HL-60 (cell line): ENCODE results near the gene NRF1.

Experiments used
- DNase-seq, 2 experiments: peaks; one replicate each; pipeline ENCODE4 v3.0.0-alpha.2; 2010 to 2020; ENCODE audit warnings: low read depth in 1 of 2, low spot score in 1 of 2
- H3K27ac ChIP-seq: fragments of 250-450 bp; sonication (Bioruptor Pico); replicated peaks from 2 replicates; pipeline ENCODE4 v1.5.1; 2020; ENCODE audit warnings: mild to moderate bottlenecking, moderate library complexity
- H3K27me3 ChIP-seq: fragments of 250-450 bp; sonication (Bioruptor Pico); 2 replicates; pipeline ENCODE4 v1.5.1; 2021; ENCODE audit warnings: mild to moderate bottlenecking, moderate library complexity; ENCODE audit not compliant: insufficient read depth, poor library complexity, severe bottlenecking
- H3K4me3 ChIP-seq: replicated peaks from 2 replicates; pipeline ENCODE4 v1.5.1; 2011; ENCODE audit warnings: mild to moderate bottlenecking, control low read depth, low read length; ENCODE audit not compliant: insufficient read depth
- GABPA ChIP-seq: IDR thresholded peaks from 2 replicates; pipeline ENCODE4 v1.6.1; 2012; ENCODE audit warnings: low read depth
- POLR2AphosphoS5 ChIP-seq: IDR thresholded peaks from 2 replicates; pipeline ENCODE4 v1.6.1; 2012; ENCODE audit warnings: low read depth
- SPI1 ChIP-seq: IDR thresholded peaks from 2 replicates; pipeline ENCODE4 v1.6.1; 2012; ENCODE audit warnings: low read depth, mild to moderate bottlenecking, borderline replicate concordance
- TF ChIP-seq, protein P1 (sequence below): IDR thresholded peaks from one replicate; pipeline ENCODE4 v1.5.1; 2011; ENCODE audit warnings: low read length, control low read depth, inconsistent platforms; ENCODE audit not compliant: insufficient read depth
- TF ChIP-seq, protein P2 (sequence below): IDR thresholded peaks from 2 replicates; pipeline ENCODE4 v1.6.1; 2012; ENCODE audit warnings: low read depth; ENCODE audit not compliant: insufficient replicate concordance

NRF1 gene

DNA sequence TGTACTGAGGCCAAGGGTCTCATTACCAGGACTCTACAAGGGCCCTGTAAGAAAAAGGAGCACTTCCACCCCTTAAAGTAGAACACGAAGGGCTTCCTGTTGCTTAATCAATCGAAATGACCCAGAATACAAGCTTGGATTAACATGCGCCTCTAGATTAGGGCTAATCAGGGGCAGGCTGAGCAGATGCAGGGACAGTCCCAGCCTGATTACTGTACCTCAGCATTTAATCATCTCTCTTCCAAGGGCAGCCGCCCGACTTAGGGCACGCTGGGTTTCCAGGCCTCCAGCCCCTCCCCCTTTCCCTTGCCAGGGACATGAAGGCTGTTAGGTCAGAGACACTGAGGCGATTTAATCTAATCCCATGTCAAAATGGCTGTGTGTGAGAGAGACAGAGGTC is 138.6 kb downstream of the NRF1 start:
- no peak for DNase-seq
- H3K27me3 ChIP-seq: no peaks in the 10 kb centered on the region
- no peak overlapping the region for H3K4me3 ChIP-seq
- TF ChIP-seq, protein P1, sequence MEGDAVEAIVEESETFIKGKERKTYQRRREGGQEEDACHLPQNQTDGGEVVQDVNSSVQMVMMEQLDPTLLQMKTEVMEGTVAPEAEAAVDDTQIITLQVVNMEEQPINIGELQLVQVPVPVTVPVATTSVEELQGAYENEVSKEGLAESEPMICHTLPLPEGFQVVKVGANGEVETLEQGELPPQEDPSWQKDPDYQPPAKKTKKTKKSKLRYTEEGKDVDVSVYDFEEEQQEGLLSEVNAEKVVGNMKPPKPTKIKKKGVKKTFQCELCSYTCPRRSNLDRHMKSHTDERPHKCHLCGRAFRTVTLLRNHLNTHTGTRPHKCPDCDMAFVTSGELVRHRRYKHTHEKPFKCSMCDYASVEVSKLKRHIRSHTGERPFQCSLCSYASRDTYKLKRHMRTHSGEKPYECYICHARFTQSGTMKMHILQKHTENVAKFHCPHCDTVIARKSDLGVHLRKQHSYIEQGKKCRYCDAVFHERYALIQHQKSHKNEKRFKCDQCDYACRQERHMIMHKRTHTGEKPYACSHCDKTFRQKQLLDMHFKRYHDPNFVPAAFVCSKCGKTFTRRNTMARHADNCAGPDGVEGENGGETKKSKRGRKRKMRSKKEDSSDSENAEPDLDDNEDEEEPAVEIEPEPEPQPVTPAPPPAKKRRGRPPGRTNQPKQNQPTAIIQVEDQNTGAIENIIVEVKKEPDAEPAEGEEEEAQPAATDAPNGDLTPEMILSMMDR: no peak
- no peak for TF ChIP-seq POLR2AphosphoS5
- no peak for TF ChIP-seq SPI1
- TF ChIP-seq GABPA: no peak
- TF ChIP-seq, protein P2, sequence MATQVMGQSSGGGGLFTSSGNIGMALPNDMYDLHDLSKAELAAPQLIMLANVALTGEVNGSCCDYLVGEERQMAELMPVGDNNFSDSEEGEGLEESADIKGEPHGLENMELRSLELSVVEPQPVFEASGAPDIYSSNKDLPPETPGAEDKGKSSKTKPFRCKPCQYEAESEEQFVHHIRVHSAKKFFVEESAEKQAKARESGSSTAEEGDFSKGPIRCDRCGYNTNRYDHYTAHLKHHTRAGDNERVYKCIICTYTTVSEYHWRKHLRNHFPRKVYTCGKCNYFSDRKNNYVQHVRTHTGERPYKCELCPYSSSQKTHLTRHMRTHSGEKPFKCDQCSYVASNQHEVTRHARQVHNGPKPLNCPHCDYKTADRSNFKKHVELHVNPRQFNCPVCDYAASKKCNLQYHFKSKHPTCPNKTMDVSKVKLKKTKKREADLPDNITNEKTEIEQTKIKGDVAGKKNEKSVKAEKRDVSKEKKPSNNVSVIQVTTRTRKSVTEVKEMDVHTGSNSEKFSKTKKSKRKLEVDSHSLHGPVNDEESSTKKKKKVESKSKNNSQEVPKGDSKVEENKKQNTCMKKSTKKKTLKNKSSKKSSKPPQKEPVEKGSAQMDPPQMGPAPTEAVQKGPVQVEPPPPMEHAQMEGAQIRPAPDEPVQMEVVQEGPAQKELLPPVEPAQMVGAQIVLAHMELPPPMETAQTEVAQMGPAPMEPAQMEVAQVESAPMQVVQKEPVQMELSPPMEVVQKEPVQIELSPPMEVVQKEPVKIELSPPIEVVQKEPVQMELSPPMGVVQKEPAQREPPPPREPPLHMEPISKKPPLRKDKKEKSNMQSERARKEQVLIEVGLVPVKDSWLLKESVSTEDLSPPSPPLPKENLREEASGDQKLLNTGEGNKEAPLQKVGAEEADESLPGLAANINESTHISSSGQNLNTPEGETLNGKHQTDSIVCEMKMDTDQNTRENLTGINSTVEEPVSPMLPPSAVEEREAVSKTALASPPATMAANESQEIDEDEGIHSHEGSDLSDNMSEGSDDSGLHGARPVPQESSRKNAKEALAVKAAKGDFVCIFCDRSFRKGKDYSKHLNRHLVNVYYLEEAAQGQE: no peak
- H3K27ac ChIP-seq: no peak overlapping the region

DNA sequence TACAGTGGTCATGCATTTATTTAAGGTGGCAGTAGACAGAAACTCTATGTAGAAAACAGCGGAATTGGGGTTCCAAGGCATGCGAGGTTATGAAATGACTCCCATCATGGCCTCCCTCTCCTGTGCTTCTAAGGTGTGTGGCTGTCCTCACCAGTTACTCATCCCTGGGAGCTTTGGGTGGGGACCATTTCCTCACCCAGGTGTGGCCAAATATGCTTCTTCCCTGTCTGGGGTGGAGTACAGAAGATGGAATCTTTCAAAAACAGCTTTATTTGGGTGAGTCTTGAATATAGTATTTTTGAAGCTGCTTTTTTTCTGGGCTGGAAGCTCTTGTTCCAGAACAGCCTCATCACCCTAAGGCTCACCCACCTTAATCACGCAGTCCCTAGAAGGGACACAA is 139.0 kb downstream of the NRF1 start:
- no peak for TF ChIP-seq SPI1
- TF ChIP-seq, protein P1: no peak
- TF ChIP-seq, protein P2: no peak
- TF ChIP-seq POLR2AphosphoS5: no peak
- TF ChIP-seq GABPA: no peak
- Histone ChIP-seq H3K4me3 (no peak overlapping the region), H3K27ac (no peak overlapping the region), H3K27me3 (no peaks in the 10 kb centered on the region)
- DNase-seq: no peak

DNA sequence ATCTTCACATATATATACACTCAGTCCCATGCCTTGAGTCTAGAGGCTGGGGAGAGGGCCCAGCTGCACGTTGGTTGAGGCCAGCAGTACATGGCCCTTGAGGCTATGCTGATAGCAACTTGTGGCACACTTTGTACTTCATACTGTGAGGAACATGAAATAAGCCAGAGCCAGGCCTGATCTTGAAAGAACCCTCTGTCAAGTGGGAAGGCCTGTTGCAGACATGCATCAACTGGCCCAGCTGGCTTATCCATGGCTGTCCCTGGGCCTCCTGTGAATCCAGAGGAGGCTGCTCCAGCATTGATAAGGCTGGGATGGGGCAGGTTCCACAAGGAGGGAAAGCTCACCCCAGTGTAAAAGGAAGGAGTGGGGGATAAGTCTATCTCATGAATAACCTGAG is 140.4 kb downstream of the NRF1 start:
- TF ChIP-seq, protein P2: no peak
- TF ChIP-seq GABPA (no peak), POLR2AphosphoS5 (no peak), SPI1 (no peak)
- TF ChIP-seq, protein P1: no peak
- Histone ChIP-seq H3K27ac (no peak overlapping the region), H3K4me3 (no peak overlapping the region), H3K27me3 (no peaks in the 10 kb centered on the region)
- no peak for DNase-seq
